ES-I3 (cell line): ENCODE measurements around the gene CCDC186.

Experiments
- H3K36me3 ChIP-seq: 2 replicates; pipeline ENCODE4 v1.6.1; 2013; ENCODE audit warnings: mild to moderate bottlenecking, low read length, control low read depth, moderate library complexity; ENCODE audit not compliant: insufficient read depth
- H3K4me1 ChIP-seq: 2 replicates; pipeline ENCODE4 v1.6.1; 2013; ENCODE audit warnings: mild to moderate bottlenecking, control low read depth, low read length; ENCODE audit not compliant: insufficient read depth
- H3K9ac ChIP-seq: 2 replicates; pipeline ENCODE4 v1.6.1; 2013; ENCODE audit warnings: low read depth, mild to moderate bottlenecking, low read length, moderate library complexity
- H3K9me3 ChIP-seq: 2 replicates; pipeline ENCODE4 v1.6.1; 2013; ENCODE audit warnings: mild to moderate bottlenecking, low read length, moderate library complexity; ENCODE audit not compliant: control insufficient read depth, insufficient read depth

CCDC186 gene

DNA sequence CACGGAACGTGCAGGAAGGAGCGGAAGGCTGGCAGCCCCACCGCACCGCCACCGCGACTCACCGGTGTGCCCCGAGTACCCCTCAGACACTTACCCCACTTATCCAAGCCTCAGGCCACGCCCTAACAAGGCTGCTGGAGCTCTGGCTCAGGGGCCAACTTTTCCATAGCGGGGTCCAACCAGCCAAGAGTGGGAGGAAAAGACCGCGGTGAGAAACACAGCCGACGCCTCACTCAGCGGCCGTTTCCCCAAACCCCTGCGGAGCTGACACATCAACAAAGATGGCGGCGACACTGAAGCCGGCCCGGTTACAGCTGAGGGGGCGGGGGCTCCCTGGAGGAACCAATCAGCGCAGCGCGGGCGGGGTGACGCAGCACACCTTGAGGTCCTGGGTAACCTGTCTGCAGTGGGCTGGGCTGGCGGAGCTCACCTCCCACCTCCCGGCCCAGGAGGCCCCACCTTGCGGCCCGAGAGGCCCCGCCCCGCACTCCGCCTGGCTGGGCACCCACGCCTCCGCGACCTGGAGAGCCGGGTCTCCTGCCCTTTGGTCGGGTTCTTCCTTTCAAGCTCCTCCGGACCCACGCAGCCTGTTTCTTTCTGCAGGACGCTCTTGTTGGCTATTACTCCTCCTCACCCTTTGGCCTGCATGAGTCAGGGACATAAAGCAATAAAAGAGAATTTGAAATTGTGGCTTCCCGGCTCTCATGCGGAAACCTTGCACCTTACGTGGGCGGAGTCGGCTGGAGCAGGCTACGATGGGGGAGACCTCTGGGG, at the start of gene CCDC186:
Gene CCDC186, minus strand, starts transcription at position 283 of the 774 bp plus-strand sequence. CDS start 10,935 bp downstream, outside the sequence.
- peak within 1 kb of the TSS; percentile 94 for H3K9ac ChIP-seq
- peaks cover 8% of the 10 kb centered on the region; the same call in 1 of the 2 replicates for H3K4me1 ChIP-seq
- H3K9me3 ChIP-seq, result no peaks in the 10 kb centered on the region
- no peaks in the 10 kb centered on the region for H3K36me3 ChIP-seq

DNA sequence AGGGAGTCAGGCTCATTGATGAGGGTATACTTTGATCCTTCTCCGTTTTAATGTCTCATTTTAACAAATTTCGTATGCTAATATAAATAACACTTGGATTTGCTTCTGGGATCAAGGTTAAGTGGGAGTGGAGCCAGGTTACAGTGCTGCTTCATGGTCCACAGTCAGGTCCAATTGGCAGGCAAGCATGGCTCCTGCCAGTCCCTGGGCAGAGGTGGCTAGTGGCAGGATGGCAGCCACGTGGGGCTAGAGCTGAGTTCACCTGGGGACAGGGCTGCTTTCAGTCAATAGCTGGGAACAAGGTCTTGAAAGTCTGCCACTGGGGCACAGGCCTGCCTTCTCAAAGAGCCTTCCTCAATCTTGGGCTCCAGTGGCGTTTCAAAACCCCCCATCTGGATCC, 49.1 kb upstream of the CCDC186 start:
- Histone ChIP-seq H3K9me3 (no peaks in the 10 kb centered on the region), H3K4me1 (no peaks in the 10 kb centered on the region)

DNA sequence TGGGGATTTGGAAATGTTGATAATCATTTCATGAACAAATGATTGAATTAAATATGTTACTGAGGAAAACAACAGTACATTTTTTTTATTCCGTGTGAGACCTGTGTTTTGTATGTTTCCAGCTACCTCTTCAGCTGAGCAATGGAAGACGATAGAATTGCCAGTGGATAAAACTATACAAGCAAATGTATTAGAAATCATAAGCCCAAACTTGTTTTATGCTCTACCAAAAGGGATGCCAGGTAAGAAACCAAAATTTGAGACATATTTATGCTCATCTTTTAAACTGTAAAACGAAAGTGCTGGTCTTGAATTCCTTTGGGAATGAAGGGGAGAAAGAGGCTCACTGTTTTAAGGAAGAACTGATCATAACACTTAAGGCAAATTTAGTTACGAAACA, 47.2 kb upstream of the CCDC186 start:
- H3K9ac ChIP-seq, result no peak overlapping the region
- H3K36me3 ChIP-seq, result no peaks in the 10 kb centered on the region
- no peaks in the 10 kb centered on the region for H3K4me1 ChIP-seq
- H3K9me3 ChIP-seq, result no peaks in the 10 kb centered on the region

More for the DNA sequence above, 49.1 kb upstream of the CCDC186 start:
- no peaks in the 10 kb centered on the region for H3K36me3 ChIP-seq
- no peak overlapping the region for H3K9ac ChIP-seq

DNA sequence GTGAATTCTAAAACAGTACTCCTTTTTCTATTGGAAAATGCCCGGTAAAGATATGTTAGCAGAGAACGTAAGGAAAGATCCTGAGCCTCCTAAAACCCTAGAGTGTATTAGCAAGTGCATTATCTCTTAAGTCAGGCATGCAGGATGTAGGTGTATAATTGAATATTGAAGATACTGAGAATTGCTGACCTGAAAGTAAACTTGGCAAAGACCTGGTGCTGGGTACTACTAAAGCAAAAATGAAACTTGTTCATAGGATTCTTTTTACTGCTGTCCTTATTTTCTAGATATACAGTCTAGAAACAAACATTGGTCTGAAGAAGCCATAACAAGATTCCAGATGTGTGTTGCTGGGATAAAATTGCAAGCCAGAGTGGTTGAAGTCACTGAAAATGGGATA, 46.3 kb upstream of the CCDC186 start:
- Histone ChIP-seq H3K4me1 (no peaks in the 10 kb centered on the region), H3K36me3 (no peaks in the 10 kb centered on the region), H3K9me3 (no peaks in the 10 kb centered on the region), H3K9ac (no peak overlapping the region)

DNA sequence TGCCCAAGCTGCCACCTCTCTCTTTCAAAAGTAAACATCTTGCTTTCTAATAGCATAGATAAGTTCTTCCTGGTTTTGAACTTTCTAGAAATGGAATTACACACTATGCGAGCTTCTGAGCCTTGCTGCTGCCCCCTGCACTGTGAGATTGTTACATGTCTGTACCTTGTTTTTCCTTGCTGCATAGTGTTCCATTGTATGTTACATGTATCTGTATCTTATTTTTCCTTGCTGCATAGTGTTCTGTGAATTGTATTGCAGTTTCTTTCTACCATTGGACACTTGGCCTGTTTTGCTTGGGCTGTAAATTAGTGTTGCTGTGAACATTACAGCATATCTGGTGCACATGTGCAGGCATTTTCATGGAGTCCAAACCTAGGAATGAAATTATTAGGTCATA, 41.0 kb upstream of the CCDC186 start:
- Histone ChIP-seq H3K36me3 (no peaks in the 10 kb centered on the region), H3K9me3 (no peaks in the 10 kb centered on the region), H3K4me1 (no peaks in the 10 kb centered on the region), H3K9ac (no peak overlapping the region)

DNA sequence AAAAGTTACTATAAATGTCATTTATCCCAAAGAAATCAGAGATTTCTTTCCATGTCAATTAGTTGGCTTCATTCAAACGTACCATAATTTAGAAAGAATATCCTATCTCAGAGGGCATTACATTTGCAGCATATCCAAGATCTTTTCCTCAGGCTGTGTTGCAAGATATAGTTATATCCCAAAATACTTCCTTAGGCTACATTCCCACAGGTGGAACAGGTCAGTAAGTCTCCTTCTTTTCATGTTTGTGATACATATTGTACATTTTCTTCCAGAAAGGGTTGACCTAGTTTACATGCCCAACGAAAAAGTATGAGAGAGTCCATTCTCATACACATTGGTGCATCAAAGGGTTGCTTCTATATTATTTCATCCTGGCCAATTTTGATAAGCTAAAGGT, 38.1 kb upstream of the CCDC186 start:
- Histone ChIP-seq H3K4me1 (peaks cover 8% of the 10 kb centered on the region), H3K36me3 (no peaks in the 10 kb centered on the region), H3K9me3 (no peaks in the 10 kb centered on the region), H3K9ac (no peak overlapping the region)

DNA sequence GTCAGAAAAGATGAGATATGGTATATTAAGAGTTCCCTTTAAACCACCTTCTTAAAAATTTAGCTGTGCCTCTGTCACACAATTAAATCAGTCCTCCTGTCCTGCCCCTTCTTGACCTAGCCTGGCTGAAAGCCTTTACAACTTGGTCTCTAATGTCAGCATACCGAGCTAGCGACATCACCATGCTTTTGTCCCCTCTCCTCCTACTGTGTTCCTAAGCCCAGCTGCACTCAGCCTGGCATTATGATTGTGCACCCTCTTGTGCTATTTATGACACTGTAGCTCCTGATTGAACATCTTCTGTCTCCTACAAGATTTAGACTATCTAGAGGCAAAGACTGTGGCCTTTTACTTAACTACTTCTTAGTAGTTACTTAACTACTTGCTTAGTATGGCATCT, 34.3 kb upstream of the CCDC186 start:
- Histone ChIP-seq H3K36me3 (no peaks in the 10 kb centered on the region), H3K9ac (no peak overlapping the region), H3K4me1 (peaks cover 8% of the 10 kb centered on the region), H3K9me3 (no peaks in the 10 kb centered on the region)

DNA sequence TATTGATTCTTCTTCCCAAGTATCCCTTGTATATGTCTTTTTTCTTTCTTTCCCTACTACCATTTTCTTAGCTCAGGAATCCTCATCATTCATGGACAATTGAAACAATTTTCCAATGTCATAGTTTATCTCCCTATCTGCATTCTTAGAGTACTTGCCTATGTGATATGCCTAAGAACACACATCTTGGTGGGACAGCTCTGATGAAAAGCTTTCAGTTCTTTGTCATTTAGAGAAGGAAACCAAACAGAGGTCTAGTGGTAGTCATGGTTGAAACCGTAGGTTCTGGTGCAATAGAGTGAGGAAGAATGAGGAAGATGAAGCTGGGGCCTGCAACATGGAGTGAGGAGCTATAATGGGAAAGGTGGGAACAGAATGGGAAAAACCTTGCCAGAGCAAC, 33.3 kb upstream of the CCDC186 start:
- H3K36me3 ChIP-seq, result no peaks in the 10 kb centered on the region
- no peaks in the 10 kb centered on the region for H3K9me3 ChIP-seq
- H3K9ac ChIP-seq, result no peak overlapping the region
- H3K4me1 ChIP-seq, result peaks cover 8% of the 10 kb centered on the region

DNA sequence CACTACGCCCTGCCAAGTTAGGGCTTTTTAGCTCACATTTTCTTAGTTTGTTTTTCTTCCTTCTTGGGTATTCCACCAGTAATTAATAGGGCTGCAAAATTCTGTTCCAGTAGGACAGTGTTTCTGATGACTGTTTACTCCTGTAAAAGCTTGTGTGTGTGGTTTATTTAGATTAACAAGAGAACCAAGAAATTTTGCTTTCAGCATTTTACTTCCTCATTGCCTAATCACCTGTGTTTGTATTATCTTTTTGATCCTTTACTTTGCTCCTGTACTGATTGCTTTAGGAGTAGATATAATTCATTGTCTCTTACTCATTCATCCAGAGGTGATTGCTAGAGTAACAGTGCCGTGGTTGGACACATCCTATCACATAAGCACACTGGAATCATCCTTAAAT, 32.9 kb upstream of the CCDC186 start:
- Histone ChIP-seq H3K4me1 (peaks cover 8% of the 10 kb centered on the region), H3K36me3 (no peaks in the 10 kb centered on the region), H3K9me3 (no peaks in the 10 kb centered on the region), H3K9ac (no peak overlapping the region)

DNA sequence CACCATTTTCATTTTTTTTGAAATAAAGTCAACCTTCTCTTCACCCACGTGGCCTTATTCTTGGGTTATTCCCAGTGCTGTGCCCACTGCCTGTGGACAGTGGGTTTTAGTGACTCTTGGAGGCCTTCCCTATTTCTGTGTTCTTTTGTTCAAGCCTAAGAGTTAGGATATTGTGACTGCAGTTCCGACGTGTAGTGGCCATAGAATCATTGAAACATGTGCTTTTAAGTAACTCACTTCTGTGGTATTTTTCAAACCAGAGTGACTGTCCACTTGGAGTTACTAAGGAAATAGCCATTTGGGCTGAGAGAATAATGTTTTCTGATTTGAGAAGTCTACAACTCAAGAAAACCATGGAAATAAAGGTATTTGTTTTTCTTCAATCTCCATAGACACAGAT, 28.8 kb upstream of the CCDC186 start:
- Histone ChIP-seq H3K36me3 (no peaks in the 10 kb centered on the region), H3K9me3 (no peaks in the 10 kb centered on the region), H3K4me1 (peaks cover under 1% of the 10 kb centered on the region), H3K9ac (no peak overlapping the region)

DNA sequence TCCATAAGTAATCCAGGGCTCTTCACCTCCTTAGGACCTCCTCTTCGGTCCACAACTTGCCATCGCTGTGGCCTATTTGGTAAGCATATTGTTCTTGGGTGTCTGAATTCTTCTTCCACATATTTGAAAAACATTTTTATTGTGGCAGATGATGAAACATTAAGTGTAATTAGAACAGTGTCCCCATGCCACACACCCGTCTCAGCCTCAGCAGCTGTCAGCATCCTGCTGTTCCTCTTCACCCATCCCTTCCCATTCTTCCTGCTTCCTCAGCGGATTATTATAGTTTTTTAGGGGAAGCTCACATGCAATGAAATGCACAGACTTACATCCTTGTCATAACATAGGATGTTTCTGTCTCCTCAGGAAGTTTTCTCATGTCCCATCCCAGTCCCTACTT, 25.2 kb upstream of the CCDC186 start:
- H3K4me1 ChIP-seq, result no peaks in the 10 kb centered on the region
- H3K36me3 ChIP-seq, result no peaks in the 10 kb centered on the region
- H3K9ac ChIP-seq, result no peak overlapping the region
- no peaks in the 10 kb centered on the region for H3K9me3 ChIP-seq

DNA sequence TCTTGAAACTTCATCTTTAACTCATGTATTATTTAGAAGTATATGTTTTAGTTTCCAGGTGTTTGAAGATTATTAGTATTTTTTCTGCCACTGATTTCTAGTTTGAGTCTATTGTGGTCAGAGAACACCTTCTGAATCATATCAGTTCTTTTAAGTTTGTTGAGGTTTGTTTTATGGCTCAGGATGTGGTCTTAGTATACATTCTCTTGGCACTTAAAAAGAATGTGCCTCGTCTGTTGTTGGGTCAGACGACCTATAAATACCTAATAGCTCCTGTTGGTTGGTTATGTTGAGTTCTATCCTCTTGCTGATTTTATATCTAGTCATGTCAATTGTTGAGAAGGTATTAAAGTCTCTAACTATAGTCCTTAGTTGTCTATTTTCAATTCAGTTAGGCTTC, 21.1 kb upstream of the CCDC186 start:
- Histone ChIP-seq H3K36me3 (no peaks in the 10 kb centered on the region), H3K9ac (no peak overlapping the region), H3K9me3 (no peaks in the 10 kb centered on the region), H3K4me1 (no peaks in the 10 kb centered on the region)

DNA sequence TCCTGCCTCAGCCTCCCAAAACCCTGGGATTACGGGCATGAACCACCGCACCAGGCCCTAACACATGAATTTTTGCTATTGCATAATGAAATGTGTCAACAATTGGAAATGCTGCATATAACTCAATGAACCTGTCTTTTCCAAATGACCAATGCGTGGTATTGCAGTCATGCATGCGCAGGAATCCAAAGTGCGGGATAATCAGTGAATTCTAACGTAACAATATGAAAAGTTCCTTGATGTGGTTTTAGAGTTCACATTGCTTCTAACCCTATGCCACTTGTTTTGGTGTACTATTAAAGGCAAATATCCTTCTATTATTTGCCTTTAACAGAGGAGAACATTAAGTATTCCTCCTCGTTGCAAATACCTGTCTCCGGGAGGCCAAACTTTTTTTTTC, 15.7 kb upstream of the CCDC186 start:
- Histone ChIP-seq H3K9ac (no peak overlapping the region), H3K9me3 (no peaks in the 10 kb centered on the region), H3K36me3 (no peaks in the 10 kb centered on the region), H3K4me1 (no peaks in the 10 kb centered on the region)

DNA sequence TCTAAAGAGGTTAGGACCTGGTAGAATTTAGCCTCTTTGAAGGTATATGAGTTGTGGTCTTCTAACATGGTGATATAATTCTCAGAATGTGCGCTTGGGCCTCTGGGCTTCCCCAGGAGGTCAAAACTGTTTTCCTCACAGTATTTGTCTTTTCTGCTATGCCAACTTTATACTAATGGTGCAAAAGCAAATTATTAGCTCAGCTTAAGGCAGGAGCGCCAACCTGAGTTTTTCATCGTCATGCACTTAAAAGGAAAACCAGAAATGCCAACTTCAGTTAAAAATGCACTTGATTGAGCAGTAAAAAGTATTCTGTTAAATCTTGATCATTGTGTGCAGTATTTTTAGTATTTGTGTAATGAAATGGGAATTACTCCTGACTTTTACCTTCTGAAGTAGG, 14.9 kb upstream of the CCDC186 start:
- no peaks in the 10 kb centered on the region for H3K4me1 ChIP-seq
- H3K9ac ChIP-seq, result no peak overlapping the region
- no peaks in the 10 kb centered on the region for H3K9me3 ChIP-seq
- H3K36me3 ChIP-seq, result no peaks in the 10 kb centered on the region

DNA sequence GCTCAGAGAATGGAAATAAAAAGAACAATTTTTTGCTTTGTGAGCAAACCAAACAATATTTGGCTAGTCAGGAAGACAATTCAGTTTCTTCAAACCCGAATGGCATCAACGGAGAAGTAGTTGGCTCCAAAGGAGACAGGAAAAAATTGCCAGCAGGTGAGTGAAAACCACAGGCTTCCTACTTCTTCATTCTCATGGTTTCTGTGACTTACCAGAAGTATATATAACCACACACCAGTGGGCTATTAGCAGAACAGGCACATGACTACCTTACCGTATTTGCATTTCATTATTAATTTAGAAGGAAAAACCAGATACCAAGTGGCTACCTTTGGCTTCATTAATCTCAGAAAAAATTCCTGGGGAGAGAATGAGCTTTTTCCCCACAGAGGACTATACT, 14.0 kb upstream of the CCDC186 start:
- no peaks in the 10 kb centered on the region for H3K9me3 ChIP-seq

More for the DNA sequence above, 14.0 kb upstream of the CCDC186 start:
- no peaks in the 10 kb centered on the region for H3K36me3 ChIP-seq
- no peak overlapping the region for H3K9ac ChIP-seq
- no peaks in the 10 kb centered on the region for H3K4me1 ChIP-seq
